K562 (cell line): ENCODE data around the gene TRAF7. TPM values are rescaled to one million over a fixed set of nuclear protein-coding genes. Genes with fewer than 3 reads are reported as not detected.
A peak's percentile ranks its signal among the peaks of the same experiment; 100 is the strongest.

Source experiments
- CTCFL ChIP-seq: IDR thresholded peaks from 2 replicates; pipeline ENCODE4 v1.6.1; 2011; ENCODE audit warnings: borderline replicate concordance, low read depth, mild to moderate bottlenecking, moderate library complexity, low read length; ENCODE audit not compliant: insufficient read depth, poor library complexity, severe bottlenecking
- CXXC5 ChIP-seq: fragments of 250-450 bp; sonication (Bioruptor Pico); IDR thresholded peaks from 2 replicates; pipeline ENCODE4 v1.8.0; 2022; ENCODE audit warnings: inconsistent platforms, mild to moderate bottlenecking, moderate library complexity
- HMGN3 ChIP-seq: IDR thresholded peaks from 2 replicates; pipeline ENCODE4 v1.6.1; 2011; ENCODE audit warnings: borderline replicate concordance, low read depth, mild to moderate bottlenecking, mixed read lengths, low read length; ENCODE audit not compliant: insufficient read length; ENCODE audit errors: extremely low read depth
- MAX ChIP-seq: sonication (generic); formaldehyde crosslinking; IDR thresholded peaks from 2 replicates; pipeline ENCODE4 v1.9.0; 2022; ENCODE audit warnings: mild to moderate bottlenecking, missing genetic modification reagents
- MAZ ChIP-seq, 2 experiments: fragments of 450-650 bp in 1 of 2; sonication (generic) in 1 of 2; formaldehyde crosslinking; IDR thresholded peaks in 1 of 2; conservative IDR thresholded peaks in 1 of 2; 2 replicates each; pipeline versions ENCODE4 v1.4.0 to v1.5.0; 2020; ENCODE audit warnings: mild to moderate bottlenecking in 1 of 2, missing genetic modification reagents in 1 of 2
- POLR2G ChIP-seq: fragments of 200-400 bp; formaldehyde crosslinking; IDR thresholded peaks from 2 replicates; pipeline ENCODE4 v1.6.1; 2017; ENCODE audit warnings: low read depth, mild to moderate bottlenecking, antibody characterized with exemption, low read length, moderate library complexity
- TAF1 ChIP-seq: IDR thresholded peaks from 2 replicates; pipeline ENCODE4 v1.6.1; 2011; ENCODE audit warnings: mild to moderate bottlenecking, low read length, moderate library complexity; ENCODE audit not compliant: insufficient read depth, control insufficient read depth, severe bottlenecking; ENCODE audit errors: extremely low read depth
- ZBTB7A ChIP-seq: IDR thresholded peaks from 2 replicates; pipeline ENCODE4 v1.6.1; 2011; ENCODE audit warnings: low read depth, mild to moderate bottlenecking, low read length, moderate library complexity, borderline replicate concordance; ENCODE audit not compliant: control insufficient read depth
- ZNF431 ChIP-seq: sonication (generic); formaldehyde crosslinking; IDR thresholded peaks from 2 replicates; pipeline ENCODE4 v1.8.0; 2022; ENCODE audit warnings: mild to moderate bottlenecking, missing genetic modification reagents
- polyA plus RNA-seq, 8 experiments: library from polyadenylated mRNA; depleted of rRNA in 4 of 8; stranded (reverse) in 5 of 8; unstranded in 3 of 8; fragments of >200 nt; fragmentation: Nextera tagmentation in 2 of 8; fragmentation: Illumina TruSeq in 1 of 8; extraction: Ambion mirVana in 2 of 8; extraction: Trizol in 1 of 8; gene quantifications; 2 replicates each; pipeline versions ENCODE4 v1.2.1 to v1.2.3, GENCODE V29; 2011 to 2014; ENCODE audit warnings: inconsistent platforms in 1 of 8, missing spikeins in 1 of 8
- total RNA-seq, 7 experiments: library from RNA; depleted of rRNA in 6 of 7; stranded (reverse); fragments of >200 nt in 6 of 7; fragmentation: Illumina TruSeq in 2 of 7; extraction: Trizol in 2 of 7; gene quantifications; 2 replicates each; pipeline versions ENCODE4 v1.2.1 to v1.2.3, GENCODE V29; 2011 to 2021; ENCODE audit warnings: low replicate concordance in 1 of 7
- TF ChIP-seq, protein P1 (sequence below): sonication (generic); formaldehyde crosslinking; IDR thresholded peaks from 2 replicates; pipeline ENCODE4 v1.8.1; 2022; ENCODE audit warnings: missing genetic modification reagents
- TF ChIP-seq, protein P2 (sequence below): sonication (generic); formaldehyde crosslinking; IDR thresholded peaks from 2 replicates; pipeline ENCODE4 v1.8.0; 2022; ENCODE audit warnings: mild to moderate bottlenecking, missing genetic modification reagents, borderline replicate concordance
- TF ChIP-seq, protein P3 (sequence below), 3 experiments: IDR thresholded peaks in 2 of 3; conservative IDR thresholded peaks in 1 of 3; 2 replicates each; pipeline ENCODE4 v1.5.1; 2011 to 2012; ENCODE audit warnings: low read length in 3 of 3, mild to moderate bottlenecking in 3 of 3, control low read depth in 2 of 3, improper control_type of control experiment in 1 of 3, inconsistent platforms in 1 of 3, low read depth in 1 of 3, mixed read lengths in 1 of 3, moderate library complexity in 1 of 3; ENCODE audit not compliant: insufficient read depth in 2 of 3
- TF ChIP-seq, protein P4 (sequence below): sonication (generic); formaldehyde crosslinking; IDR thresholded peaks from 2 replicates; pipeline ENCODE4 v1.4.0; 2020; ENCODE audit warnings: mild to moderate bottlenecking, missing genetic modification reagents

The TRAF7 gene
- total and polyA plus RNA-seq, 9 of the 15 experiments (the other 6 are each of a cell fraction or from before 2014, with no cell fraction given): 1.1 to 113 (median 41.6) TPM

GRCh38 chr16:2178321-2179106 lies 22.9 kb downstream of the TRAF7 start (continued):
- TF ChIP-seq ZBTB7A (peak; percentile 36; the same call in 1 of the 2 replicates), HMGN3 (peak; percentile 63), POLR2G (peak; percentile 73), MAZ (CRISPR knock-in tag; conservative IDR thresholded peaks at IDR 0.05 in 1 of 2, IDR thresholded peaks at IDR 0.05 in 1 of 2) (peak in 1 of 2 experiments; percentile 68; a peak in 2 of 4 replicates), MAX (peak; percentile 88), ZNF431 (CRISPR knock-in tag) (peak; percentile 74), TAF1 (peak; percentile 41), CTCFL (peak; percentile 37), CXXC5 (CRISPR knock-in tag) (peak; percentile 41)
- TF ChIP-seq, protein P1, sequence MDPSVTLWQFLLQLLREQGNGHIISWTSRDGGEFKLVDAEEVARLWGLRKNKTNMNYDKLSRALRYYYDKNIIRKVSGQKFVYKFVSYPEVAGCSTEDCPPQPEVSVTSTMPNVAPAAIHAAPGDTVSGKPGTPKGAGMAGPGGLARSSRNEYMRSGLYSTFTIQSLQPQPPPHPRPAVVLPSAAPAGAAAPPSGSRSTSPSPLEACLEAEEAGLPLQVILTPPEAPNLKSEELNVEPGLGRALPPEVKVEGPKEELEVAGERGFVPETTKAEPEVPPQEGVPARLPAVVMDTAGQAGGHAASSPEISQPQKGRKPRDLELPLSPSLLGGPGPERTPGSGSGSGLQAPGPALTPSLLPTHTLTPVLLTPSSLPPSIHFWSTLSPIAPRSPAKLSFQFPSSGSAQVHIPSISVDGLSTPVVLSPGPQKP (CRISPR knock-in tag): no peak
- TF ChIP-seq, protein P2, sequence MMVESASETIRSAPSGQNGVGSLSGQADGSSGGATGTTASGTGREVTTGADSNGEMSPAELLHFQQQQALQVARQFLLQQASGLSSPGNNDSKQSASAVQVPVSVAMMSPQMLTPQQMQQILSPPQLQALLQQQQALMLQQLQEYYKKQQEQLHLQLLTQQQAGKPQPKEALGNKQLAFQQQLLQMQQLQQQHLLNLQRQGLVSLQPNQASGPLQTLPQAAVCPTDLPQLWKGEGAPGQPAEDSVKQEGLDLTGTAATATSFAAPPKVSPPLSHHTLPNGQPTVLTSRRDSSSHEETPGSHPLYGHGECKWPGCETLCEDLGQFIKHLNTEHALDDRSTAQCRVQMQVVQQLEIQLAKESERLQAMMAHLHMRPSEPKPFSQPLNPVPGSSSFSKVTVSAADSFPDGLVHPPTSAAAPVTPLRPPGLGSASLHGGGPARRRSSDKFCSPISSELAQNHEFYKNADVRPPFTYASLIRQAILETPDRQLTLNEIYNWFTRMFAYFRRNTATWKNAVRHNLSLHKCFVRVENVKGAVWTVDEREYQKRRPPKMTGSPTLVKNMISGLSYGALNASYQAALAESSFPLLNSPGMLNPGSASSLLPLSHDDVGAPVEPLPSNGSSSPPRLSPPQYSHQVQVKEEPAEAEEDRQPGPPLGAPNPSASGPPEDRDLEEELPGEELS (CRISPR knock-in tag): peak; percentile 80; the same call in 1 of the 2 replicates
- TF ChIP-seq, protein P3, sequence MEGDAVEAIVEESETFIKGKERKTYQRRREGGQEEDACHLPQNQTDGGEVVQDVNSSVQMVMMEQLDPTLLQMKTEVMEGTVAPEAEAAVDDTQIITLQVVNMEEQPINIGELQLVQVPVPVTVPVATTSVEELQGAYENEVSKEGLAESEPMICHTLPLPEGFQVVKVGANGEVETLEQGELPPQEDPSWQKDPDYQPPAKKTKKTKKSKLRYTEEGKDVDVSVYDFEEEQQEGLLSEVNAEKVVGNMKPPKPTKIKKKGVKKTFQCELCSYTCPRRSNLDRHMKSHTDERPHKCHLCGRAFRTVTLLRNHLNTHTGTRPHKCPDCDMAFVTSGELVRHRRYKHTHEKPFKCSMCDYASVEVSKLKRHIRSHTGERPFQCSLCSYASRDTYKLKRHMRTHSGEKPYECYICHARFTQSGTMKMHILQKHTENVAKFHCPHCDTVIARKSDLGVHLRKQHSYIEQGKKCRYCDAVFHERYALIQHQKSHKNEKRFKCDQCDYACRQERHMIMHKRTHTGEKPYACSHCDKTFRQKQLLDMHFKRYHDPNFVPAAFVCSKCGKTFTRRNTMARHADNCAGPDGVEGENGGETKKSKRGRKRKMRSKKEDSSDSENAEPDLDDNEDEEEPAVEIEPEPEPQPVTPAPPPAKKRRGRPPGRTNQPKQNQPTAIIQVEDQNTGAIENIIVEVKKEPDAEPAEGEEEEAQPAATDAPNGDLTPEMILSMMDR (IDR thresholded peaks at IDR 0.05 in 2 of 3, conservative IDR thresholded peaks at IDR 0.05 in 1 of 3; ENCODE audit: insufficient read depth in 2 of 3, low read depth in 1 of 3, low read length in 3 of 3): peak in 1 of 3 experiments; percentile 28; a peak in 1 of 6 replicates
- TF ChIP-seq, protein P4, sequence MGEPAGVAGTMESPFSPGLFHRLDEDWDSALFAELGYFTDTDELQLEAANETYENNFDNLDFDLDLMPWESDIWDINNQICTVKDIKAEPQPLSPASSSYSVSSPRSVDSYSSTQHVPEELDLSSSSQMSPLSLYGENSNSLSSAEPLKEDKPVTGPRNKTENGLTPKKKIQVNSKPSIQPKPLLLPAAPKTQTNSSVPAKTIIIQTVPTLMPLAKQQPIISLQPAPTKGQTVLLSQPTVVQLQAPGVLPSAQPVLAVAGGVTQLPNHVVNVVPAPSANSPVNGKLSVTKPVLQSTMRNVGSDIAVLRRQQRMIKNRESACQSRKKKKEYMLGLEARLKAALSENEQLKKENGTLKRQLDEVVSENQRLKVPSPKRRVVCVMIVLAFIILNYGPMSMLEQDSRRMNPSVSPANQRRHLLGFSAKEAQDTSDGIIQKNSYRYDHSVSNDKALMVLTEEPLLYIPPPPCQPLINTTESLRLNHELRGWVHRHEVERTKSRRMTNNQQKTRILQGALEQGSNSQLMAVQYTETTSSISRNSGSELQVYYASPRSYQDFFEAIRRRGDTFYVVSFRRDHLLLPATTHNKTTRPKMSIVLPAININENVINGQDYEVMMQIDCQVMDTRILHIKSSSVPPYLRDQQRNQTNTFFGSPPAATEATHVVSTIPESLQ (CRISPR knock-in tag): no peak
